ENCODE data around the gene C15orf62.
A peak's percentile ranks its signal among the peaks of the same experiment; 100 is the strongest.

The C15orf62 gene, protein sequence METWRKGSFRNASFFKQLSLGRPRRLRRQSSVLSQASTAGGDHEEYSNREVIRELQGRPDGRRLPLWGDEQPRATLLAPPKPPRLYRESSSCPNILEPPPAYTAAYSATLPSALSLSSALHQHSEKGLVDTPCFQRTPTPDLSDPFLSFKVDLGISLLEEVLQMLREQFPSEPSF

GRCh38 chr15:40769274-40770146, at the start of gene C15orf62:
Gene C15orf62, plus strand, starts transcription at chr15:40769980. Its CDS starts 516 bp downstream, at chr15:40770496.
- DNase-seq, result peak; percentile 69 to 70

GRCh38 chr15:40721701-40722100, 48.1 kb upstream of the C15orf62 start:
- no peak for DNase-seq

- DNase-seq, result no peak
Measured at GRCh38 chr15:40722354-40722753, 47.4 kb upstream of the C15orf62 start.

DNA sequence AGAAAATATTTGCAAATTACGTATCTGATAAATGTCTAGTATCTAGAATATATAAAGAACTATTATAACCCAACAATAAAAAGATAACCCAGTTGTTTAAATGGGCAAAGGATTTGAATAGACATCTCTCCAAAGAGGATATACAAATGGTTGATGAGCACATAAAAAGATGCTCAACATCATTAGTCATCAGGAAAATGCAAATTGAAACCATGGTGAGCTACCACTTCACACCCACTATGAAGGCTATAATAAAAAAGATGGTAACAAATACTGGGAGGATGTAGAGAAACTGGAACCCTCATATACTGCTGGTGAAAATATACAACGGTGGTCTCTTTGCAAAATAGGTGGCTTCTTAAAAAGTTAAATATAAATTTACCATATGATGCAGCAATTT, 46.8 kb upstream of the C15orf62 start:
- DNase-seq, result no peak

DNA sequence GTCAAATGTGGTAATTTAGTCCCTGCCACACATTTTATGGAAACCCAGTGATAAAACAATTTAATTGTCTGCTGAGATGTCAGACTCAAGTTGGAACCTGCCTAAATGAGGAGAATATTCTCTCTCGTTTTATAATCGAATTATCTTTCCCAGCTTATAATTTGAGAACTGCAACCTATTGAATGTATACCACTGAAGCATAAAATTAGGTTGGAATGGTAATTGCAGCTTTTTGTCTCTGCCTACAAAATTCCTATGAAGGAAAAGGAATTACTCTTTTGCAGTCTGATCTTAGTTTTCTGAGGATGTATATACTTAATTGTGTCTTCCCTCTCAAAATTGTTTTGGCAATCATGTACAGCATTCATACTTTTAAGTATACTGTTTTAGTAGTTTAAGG, 45.9 kb upstream of the C15orf62 start:
- DNase-seq, result no peak

- DNase-seq, result no peak
Measured at GRCh38 chr15:40731034-40731433, 38.7 kb upstream of the C15orf62 start.

DNA sequence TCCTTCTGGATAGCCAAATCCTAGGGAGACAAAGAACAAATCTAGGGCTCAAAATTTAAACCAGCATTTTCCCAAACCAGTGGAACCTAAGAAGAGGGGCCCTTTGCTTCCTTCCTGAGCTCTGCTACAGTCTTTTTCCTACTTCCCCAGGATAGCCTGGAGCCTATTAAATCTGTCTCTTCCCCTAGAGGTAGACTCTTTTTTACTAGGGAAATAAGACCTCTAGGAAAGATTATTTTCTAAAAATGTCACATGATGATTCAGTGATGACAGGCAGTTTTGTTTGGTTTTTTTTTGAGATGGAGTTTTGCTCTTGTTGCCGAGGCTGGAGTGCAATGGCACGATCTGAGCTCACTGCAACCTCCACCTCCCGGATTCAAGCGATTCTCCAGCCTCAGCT, 33.2 kb upstream of the C15orf62 start:
- DNase-seq, result no peak

DNA sequence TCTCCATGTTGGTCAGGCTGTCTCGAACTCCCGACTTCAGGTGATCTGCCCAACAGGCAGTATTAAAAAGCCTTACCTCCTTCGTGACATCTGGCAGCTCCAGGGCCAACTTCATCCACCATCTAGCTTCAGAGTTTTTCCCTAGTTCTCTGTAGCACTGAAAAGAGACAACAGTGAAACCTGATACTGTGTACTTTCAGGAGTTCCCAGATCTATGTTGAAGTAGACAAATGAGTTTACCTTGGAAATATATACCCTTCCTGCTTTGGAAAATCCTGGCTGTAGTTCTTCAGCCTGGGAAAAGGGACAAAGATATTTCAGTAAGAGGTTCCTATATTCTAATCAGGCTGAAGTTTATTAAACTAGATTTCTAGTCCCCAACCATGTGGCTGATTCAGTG, 32.7 kb upstream of the C15orf62 start:
- no peak for DNase-seq

DNA sequence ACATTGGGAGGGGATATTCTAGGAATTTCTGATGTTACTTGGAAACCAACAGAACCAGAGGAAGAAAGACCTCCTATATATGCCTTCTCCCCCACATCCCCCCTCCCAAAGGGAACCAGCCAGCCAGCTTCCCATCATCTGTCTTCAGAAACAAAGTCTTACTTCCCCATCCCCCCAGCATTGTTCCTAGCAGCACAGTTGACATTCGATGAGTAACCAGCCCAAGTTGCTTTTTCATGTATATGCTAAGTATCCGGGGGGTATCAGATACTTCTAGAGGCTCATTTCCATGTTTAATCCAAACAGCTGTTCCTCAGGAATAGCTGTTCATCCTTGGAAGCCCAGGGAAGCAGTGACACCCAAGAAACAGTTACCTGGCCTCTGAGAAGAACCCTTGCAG, 30.7 kb upstream of the C15orf62 start:
- DNase-seq, result no peak

DNA sequence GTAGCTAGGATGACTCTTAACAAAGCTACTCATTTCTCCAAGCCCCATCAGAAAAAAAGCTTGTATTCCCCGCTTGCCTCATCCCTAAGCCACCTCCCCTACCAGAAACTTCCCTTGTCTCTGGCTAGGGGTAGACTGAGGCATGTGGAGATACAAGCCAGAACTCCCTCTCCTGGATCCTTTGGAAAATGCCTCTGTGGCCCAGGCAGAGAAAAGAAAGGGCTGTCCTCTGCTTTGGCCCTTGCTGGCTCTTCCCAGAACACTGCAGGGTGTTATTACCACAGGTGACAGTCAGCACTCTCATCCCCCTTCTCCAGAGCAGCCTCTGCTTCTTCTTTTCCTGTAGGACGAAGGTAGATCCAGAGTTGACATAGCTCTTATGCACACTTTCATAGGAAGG, 29.9 kb upstream of the C15orf62 start:
- no peak for DNase-seq

DNA sequence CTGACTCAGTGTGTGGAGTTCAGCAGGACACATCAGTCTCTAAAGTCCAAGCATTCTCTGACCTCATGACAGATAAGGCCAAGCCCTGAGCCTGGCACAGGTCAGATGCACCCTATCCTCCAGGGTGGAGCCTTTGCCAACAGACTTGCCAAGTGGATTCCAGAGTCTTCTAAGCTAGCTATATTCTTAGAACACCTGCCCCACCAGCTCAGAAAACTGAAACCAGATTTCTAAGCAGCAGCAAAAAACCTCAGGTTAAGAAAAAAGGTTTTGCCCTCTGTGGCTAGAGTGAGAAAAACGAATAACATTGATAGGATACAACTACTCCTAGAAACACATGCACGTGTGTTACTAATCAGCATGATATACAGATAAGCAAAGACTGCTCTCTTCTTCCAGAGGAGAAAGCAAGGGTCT, 26.3 kb upstream of the C15orf62 start:
- no peak for DNase-seq

- DNase-seq, result peak; percentile 59 to 63
Measured at GRCh38 chr15:40743921-40744814, 25.6 kb upstream of the C15orf62 start.

GRCh38 chr15:40744815-40745152, 25.0 kb upstream of the C15orf62 start:
- DNase-seq, result no peak

- no peak for DNase-seq
Measured at GRCh38 chr15:40746916-40747418, 22.8 kb upstream of the C15orf62 start.

- no peak for DNase-seq
Measured at GRCh38 chr15:40747685-40748631, 21.8 kb upstream of the C15orf62 start.

- DNase-seq, result no peak
Measured at GRCh38 chr15:40749151-40749630, 20.6 kb upstream of the C15orf62 start.

DNA sequence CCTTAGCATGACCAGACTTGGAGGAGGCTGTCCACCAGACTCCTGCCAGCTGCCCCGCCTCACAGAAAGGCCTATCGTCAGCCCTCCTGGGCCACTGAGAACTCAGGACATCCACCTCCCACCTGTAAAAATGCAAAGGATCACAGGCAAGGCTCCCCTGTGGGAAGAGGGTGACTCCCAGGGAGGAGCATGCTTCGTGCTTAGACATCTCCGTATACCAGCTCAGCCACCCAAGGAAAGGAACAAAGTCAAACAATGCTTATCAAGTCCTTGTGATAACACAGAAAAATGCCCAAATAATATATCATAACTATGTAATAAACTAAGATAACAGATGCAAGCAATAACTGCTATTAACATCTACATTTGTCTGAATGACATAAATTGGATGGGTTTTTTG, 18.9 kb upstream of the C15orf62 start:
- DNase-seq, result no peak

DNA sequence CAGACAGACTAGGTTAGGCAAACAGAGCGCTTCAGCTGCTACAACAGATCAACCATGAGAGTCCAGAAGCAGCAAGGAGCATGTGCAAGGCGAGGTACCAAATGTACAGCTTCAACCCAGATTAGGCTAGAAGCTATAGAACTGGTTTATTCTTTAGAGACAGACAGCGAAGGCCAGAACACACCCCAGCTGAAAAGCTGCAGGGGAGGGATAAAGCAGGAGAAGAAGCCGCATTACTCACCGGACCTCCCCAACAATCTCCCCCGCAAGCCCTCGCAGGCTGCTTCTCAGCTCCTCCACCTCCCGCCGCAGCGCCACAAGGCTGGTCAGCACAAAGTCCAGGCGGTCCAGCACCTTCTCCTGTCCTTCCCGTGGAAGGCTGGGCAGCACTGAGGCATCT, 18.0 kb upstream of the C15orf62 start:
- no peak for DNase-seq

- DNase-seq, result peak in 1 of 2 donors; percentile 20
Measured at GRCh38 chr15:40754574-40754882, 15.3 kb upstream of the C15orf62 start.

- peak; percentile 94 to 96 for DNase-seq
Measured at GRCh38 chr15:40754883-40755811, 14.6 kb upstream of the C15orf62 start, which contains the start of gene RMDN3. Gene RMDN3, minus strand, starts transcription at chr15:40755254. Its CDS starts 471 bp downstream, at chr15:40754783.

DNA sequence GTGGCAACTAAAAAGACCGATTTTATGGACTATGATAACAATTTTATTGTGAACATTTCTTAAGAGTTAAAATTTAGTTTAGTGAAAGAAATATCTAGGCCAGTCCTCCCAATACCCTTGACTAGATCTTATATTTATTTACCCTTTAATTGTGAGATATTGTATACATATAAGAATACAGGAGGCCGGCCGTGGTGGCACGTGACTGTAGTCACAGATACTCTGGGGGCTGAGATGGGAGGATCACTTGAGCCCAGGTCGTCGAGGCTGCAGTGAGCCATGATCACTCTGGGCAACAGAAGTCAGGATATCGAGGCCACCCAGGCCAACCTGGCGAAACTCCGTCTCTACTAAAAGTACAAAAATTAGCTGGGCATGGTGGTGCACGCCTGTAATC, 14.0 kb upstream of the C15orf62 start:
- DNase-seq, result peak in 1 of 2 donors; percentile 20
